Measurements from ENCODE around the gene SLIT3. TPM values are rescaled to one million over a fixed set of nuclear protein-coding genes. Genes with fewer than 3 reads are reported as not detected.

Gene SLIT3
- total and polyA plus RNA-seq, 2 donors from 2014 or later: 14.5 to 54.1 TPM

DNA sequence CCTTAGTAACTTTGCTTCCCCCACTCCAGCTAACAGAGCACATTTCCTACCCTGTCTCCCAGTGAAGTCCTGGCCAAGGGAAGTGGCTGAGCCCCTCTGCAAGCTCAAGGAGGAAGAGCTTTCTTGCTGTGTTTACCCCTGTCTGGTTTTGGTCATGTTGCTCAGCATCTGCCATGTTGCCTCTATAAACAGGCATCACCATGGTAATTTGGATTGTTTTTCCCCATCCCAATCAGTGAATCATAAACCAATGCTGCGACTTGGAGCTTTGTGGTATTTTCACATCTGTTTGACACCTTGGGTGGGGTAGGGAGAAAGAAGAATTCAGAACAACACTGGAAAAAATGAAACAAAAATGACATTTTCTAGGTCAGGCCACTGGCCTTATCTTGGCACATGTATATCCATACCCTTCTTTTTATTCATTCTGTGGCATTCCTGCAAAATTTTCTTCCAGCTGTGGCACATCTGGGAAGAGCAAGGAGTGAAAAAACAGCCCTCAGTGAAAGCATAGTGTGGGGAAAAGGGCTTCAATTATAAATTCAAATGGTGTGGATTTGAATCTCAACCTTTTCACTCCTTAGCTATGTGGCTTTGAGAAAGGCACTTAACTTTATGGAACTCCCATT lies 42.5 kb downstream of the SLIT3 start:
- peaks cover 0 to 9% (median 0%) of the 10 kb centered on the region in 3 donors for H3K4me1 ChIP-seq (ENCODE audit: control insufficient read depth in 2 of 3, insufficient read depth in 2 of 3, low read depth in 1 of 3, low read length in 3 of 3)
- intact Hi-C loops (cut with DNase I): no loop called here
- TF ChIP-seq CTCF (IDR thresholded peaks at IDR 0.05; ENCODE audit: borderline replicate concordance, extremely low read depth, insufficient read depth): no peak
- no peak overlapping the region for H3K4me3 ChIP-seq (ENCODE audit: low read length in 3 of 3)
- H3K9me3 ChIP-seq (ENCODE audit: control insufficient read depth in 2 of 3, insufficient read depth in 1 of 3, low read length in 3 of 3): no peaks in the 10 kb centered on the region
- H3K27me3 ChIP-seq (ENCODE audit: control insufficient read depth, insufficient read depth, low read length): no peaks in the 10 kb centered on the region
- H3K36me3 ChIP-seq (ENCODE audit: control insufficient read depth in 2 of 3, insufficient read depth in 3 of 3, low read length in 3 of 3): no peaks in the 10 kb centered on the region
- H3K27ac ChIP-seq (ENCODE audit: low read depth in 2 of 2, low read length in 2 of 2): no peak overlapping the region
- H3K9ac ChIP-seq (ENCODE audit: low read length in 3 of 3): no peak overlapping the region
- FAIRE-seq (no peak), DNase-seq (no peak)

DNA sequence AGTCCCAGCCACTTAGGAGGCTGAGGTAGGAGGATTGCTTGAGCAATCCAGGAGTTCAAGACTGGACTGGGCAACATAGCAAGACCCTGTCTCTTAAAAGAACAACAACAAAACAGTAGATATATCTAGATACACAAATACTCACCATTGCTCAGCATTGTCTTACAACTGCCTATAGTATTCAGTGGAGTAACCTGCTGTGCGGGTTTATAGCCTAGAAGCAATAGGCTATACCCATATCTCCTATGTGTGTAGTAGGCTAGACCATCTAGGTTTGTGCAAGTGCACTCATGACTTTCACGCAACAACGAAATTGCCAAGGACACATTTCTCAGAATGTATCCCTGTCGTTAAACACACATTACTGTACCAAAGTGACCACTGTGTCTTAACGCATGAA lies 44.7 kb downstream of the SLIT3 start:
- DNase-seq (no peak), FAIRE-seq (no peak)
- intact Hi-C loops (cut with DNase I): no loop called here
- H3K4me3 ChIP-seq (ENCODE audit: low read length in 3 of 3): no peak overlapping the region
- H3K36me3 ChIP-seq (ENCODE audit: control insufficient read depth in 2 of 3, insufficient read depth in 3 of 3, low read length in 3 of 3): no peaks in the 10 kb centered on the region
- TF ChIP-seq CTCF (IDR thresholded peaks at IDR 0.05; ENCODE audit: borderline replicate concordance, extremely low read depth, insufficient read depth): no peak
- H3K27ac ChIP-seq (ENCODE audit: low read depth in 2 of 2, low read length in 2 of 2): no peak overlapping the region
- H3K27me3 ChIP-seq (ENCODE audit: control insufficient read depth, insufficient read depth, low read length): no peaks in the 10 kb centered on the region
- H3K4me1 ChIP-seq (ENCODE audit: control insufficient read depth in 2 of 3, insufficient read depth in 2 of 3, low read depth in 1 of 3, low read length in 3 of 3): peaks cover 0 to 7% (median 0%) of the 10 kb centered on the region in 3 donors
- H3K9me3 ChIP-seq (ENCODE audit: control insufficient read depth in 2 of 3, insufficient read depth in 1 of 3, low read length in 3 of 3): no peaks in the 10 kb centered on the region
- H3K9ac ChIP-seq (ENCODE audit: low read length in 3 of 3): no peak overlapping the region

DNA sequence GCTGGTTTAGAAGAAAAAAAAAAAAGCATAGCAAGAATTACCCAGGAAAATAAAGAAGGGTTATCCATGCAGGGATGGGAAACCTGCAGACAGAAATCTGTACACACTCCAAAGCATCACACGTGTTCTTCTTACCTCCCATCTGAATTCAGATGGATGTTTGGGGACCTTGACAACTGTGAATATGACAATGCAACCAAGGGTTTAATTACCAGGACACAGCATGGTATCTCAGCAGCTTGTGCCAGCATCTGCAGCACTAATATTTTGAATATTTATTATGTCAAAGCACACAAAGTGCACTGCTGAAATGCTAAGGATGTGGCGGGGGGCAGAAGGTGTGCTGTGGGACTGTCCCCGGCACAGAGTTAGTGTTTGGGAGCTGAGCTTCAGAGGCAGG lies 47.9 kb downstream of the SLIT3 start:
- DNase-seq (no peak), FAIRE-seq (no peak)
- intact Hi-C loops (cut with DNase I): no loop called here
- no peak for TF ChIP-seq CTCF (IDR thresholded peaks at IDR 0.05; ENCODE audit: borderline replicate concordance, extremely low read depth, insufficient read depth)
- Histone ChIP-seq H3K4me3 (ENCODE audit: low read length in 3 of 3) (no peak overlapping the region), H3K9me3 (ENCODE audit: control insufficient read depth in 2 of 3, insufficient read depth in 1 of 3, low read length in 3 of 3) (no peaks in the 10 kb centered on the region), H3K27me3 (ENCODE audit: control insufficient read depth, insufficient read depth, low read length) (no peaks in the 10 kb centered on the region), H3K4me1 (ENCODE audit: control insufficient read depth in 2 of 3, insufficient read depth in 2 of 3, low read depth in 1 of 3, low read length in 3 of 3) (peaks cover 0 to 3% (median 0%) of the 10 kb centered on the region in 3 donors), H3K36me3 (ENCODE audit: control insufficient read depth in 2 of 3, insufficient read depth in 3 of 3, low read length in 3 of 3) (no peaks in the 10 kb centered on the region), H3K27ac (ENCODE audit: low read depth in 2 of 2, low read length in 2 of 2) (no peak overlapping the region), H3K9ac (ENCODE audit: low read length in 3 of 3) (no peak overlapping the region)
